PC-3 (cell line): ENCODE results near the gene ANKH. TPM values are rescaled to one million over a fixed set of nuclear protein-coding genes. Genes with fewer than 3 reads are reported as not detected.
"Not testable (repeated sequence)": the region's sequence is repeated elsewhere in the genome, so short reads cannot be mapped to it uniquely, and the experiment has no call there.

Experiments
- ATAC-seq: fragments of 200-7000 bp; cut with Tn5 transposase; 2 replicates; pipeline ENCODE4 v1.9.1; 2020; ENCODE audit warnings: mild to moderate bottlenecking, moderate library complexity
- BruUV-seq: library from RNA; stranded (reverse); fragments of 400-500 nt; replicated peaks from 2 replicates; lab custom pipeline; 2021; lab: Mats Ljungman, UMichigan
- CTCF ChIA-PET: fragments of 300-600 bp; sonication (Branson Sonifier 250); formaldehyde crosslinking; loops from one replicate; lab custom pipeline; 2022; ENCODE audit warnings: antibody characterized with exemption; lab: Charles Lee
- POLR2A ChIA-PET: fragments of 300-600 bp; sonication (Branson Sonifier 250); formaldehyde crosslinking; loops from one replicate; lab custom pipeline; 2022; ENCODE audit warnings: antibody characterized with exemption; ENCODE audit not compliant: unreplicated experiment; lab: Charles Lee
- DNase-seq: peaks from one replicate; pipeline ENCODE4 v3.0.0-alpha.2; 2015
- H2AFZ ChIP-seq: fragments of 300-600 bp; sonication (generic); 2 replicates; pipeline ENCODE4 v1.6.0; 2016; ENCODE audit warnings: antibody characterized with exemption, low read length
- H3F3A ChIP-seq: fragments of 300-600 bp; sonication (generic); one replicate; pipeline ENCODE4 v1.6.0; 2017; ENCODE audit warnings: antibody characterized with exemption, low read length, control low read depth, mild to moderate bottlenecking; ENCODE audit not compliant: unreplicated experiment
- H3K27ac ChIP-seq: fragments of 300-600 bp; sonication (generic); 2 replicates; pipeline ENCODE4 v1.5.1; 2016; ENCODE audit warnings: mild to moderate bottlenecking, low read length
- H3K27me3 ChIP-seq: fragments of 300-600 bp; sonication (generic); 2 replicates; pipeline ENCODE4 v1.6.1; 2016; ENCODE audit warnings: low read length, mixed read lengths
- H3K36me3 ChIP-seq: fragments of 300-600 bp; sonication (generic); 2 replicates; pipeline ENCODE4 v1.6.1; 2016; ENCODE audit warnings: low read depth, mixed run types, low read length, mixed read lengths
- H3K4me1 ChIP-seq: fragments of 300-600 bp; sonication (generic); 2 replicates; pipeline ENCODE4 v1.5.1; 2016; ENCODE audit warnings: low read length; ENCODE audit not compliant: insufficient read depth
- H3K4me2 ChIP-seq: fragments of 300-600 bp; sonication (generic); 2 replicates; pipeline ENCODE4 v1.6.0; 2016; ENCODE audit warnings: low read length
- H3K4me3 ChIP-seq: fragments of 300-600 bp; sonication (generic); 2 replicates; pipeline ENCODE4 v1.5.1; 2016; ENCODE audit warnings: mild to moderate bottlenecking, low read length, mixed read lengths
- H3K79me2 ChIP-seq: fragments of 300-600 bp; sonication (generic); 2 replicates; pipeline ENCODE4 v1.6.1; 2017; ENCODE audit warnings: low read length, mixed read lengths
- H3K9ac ChIP-seq: fragments of 300-600 bp; sonication (generic); 2 replicates; pipeline ENCODE4 v1.6.0; 2016; ENCODE audit warnings: mild to moderate bottlenecking, low read length
- H3K9me2 ChIP-seq: fragments of 300-600 bp; sonication (generic); replicated peaks from 2 replicates; pipeline ENCODE4 v1.6.1; 2016; ENCODE audit warnings: mixed run types, low read length, mixed read lengths
- H3K9me3 ChIP-seq: fragments of 300-600 bp; sonication (generic); 2 replicates; pipeline ENCODE4 v1.6.1; 2016; ENCODE audit warnings: low read length, mixed read lengths
- H4K20me1 ChIP-seq: fragments of 300-600 bp; sonication (generic); 2 replicates; pipeline ENCODE4 v1.6.1; 2016; ENCODE audit warnings: low read length, mixed read lengths
- EZH2 ChIP-seq: fragments of 300-600 bp; sonication (generic); IDR thresholded peaks from one replicate; pipeline ENCODE4 v1.6.1; 2017; ENCODE audit warnings: antibody characterized with exemption, mild to moderate bottlenecking, low read length; ENCODE audit not compliant: unreplicated experiment
- EZH2phosphoT487 ChIP-seq: fragments of 300-600 bp; sonication (generic); IDR thresholded peaks from 2 replicates; pipeline ENCODE4 v1.6.1; 2018; ENCODE audit warnings: mild to moderate bottlenecking, antibody characterized with exemption, low read length, borderline replicate concordance
- intact Hi-C: fragments of 100-400 bp; cut with micrococcal nuclease; formaldehyde crosslinking; loops from 2 replicates; pipeline ENCODE4 v1.9.0; 2023
- total RNA-seq: library from RNA; depleted of rRNA; stranded (reverse); fragments of >200 nt; gene quantifications from 2 replicates; pipeline ENCODE4 v1.2.3, GENCODE V29; 2014
- TF ChIP-seq, protein P1 (sequence below): fragments of 300-600 bp; sonication (generic); conservative IDR thresholded peaks from 2 replicates; pipeline ENCODE4 v1.5.1; 2017; ENCODE audit warnings: antibody characterized with exemption, low read depth, mild to moderate bottlenecking, low read length

ANKH gene
- total RNA-seq, 1 experiment from 2014 or later = 11.6 TPM

- no peak overlapping the region for H3K4me2 ChIP-seq
- CTCF ChIA-PET = interaction anchor here (0.5 kb wide), 1 partner anchor 46 kb away, joined by 3 read pairs; no protein-coding TSS in a partner anchor
- DNase-seq = no peak
- intact Hi-C loops = no loop called here
- H3K9ac ChIP-seq = no peak overlapping the region
- no peaks in the 10 kb centered on the region for H3K79me2 ChIP-seq
- no peaks in the 10 kb centered on the region for H3K36me3 ChIP-seq
- BruUV-seq = no TSS peak
- H3K27me3 ChIP-seq = no peaks in the 10 kb centered on the region
- TF ChIP-seq, protein P1, sequence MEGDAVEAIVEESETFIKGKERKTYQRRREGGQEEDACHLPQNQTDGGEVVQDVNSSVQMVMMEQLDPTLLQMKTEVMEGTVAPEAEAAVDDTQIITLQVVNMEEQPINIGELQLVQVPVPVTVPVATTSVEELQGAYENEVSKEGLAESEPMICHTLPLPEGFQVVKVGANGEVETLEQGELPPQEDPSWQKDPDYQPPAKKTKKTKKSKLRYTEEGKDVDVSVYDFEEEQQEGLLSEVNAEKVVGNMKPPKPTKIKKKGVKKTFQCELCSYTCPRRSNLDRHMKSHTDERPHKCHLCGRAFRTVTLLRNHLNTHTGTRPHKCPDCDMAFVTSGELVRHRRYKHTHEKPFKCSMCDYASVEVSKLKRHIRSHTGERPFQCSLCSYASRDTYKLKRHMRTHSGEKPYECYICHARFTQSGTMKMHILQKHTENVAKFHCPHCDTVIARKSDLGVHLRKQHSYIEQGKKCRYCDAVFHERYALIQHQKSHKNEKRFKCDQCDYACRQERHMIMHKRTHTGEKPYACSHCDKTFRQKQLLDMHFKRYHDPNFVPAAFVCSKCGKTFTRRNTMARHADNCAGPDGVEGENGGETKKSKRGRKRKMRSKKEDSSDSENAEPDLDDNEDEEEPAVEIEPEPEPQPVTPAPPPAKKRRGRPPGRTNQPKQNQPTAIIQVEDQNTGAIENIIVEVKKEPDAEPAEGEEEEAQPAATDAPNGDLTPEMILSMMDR = no peak
- no peak for TF ChIP-seq EZH2
- TF ChIP-seq EZH2phosphoT487 = no peak
- no peak for ATAC-seq
- POLR2A ChIA-PET = interaction anchor here (0.6 kb wide), 1 partner anchor 52 kb away, joined by 3 read pairs; no protein-coding TSS in a partner anchor
- no peaks in the 10 kb centered on the region for H3F3A ChIP-seq
- H3K9me3 ChIP-seq = no peaks in the 10 kb centered on the region
- H3K9me2 ChIP-seq = no peaks in the 10 kb centered on the region
- peaks cover 18% of the 10 kb centered on the region for H3K4me1 ChIP-seq
- no peak overlapping the region for H2AFZ ChIP-seq
- H4K20me1 ChIP-seq = no peaks in the 10 kb centered on the region
- no peak overlapping the region for H3K4me3 ChIP-seq
- no peak overlapping the region for H3K27ac ChIP-seq
These were observed 50.3 kb downstream of the ANKH start for GRCh38 chr5:14821100-14821845.

DNA sequence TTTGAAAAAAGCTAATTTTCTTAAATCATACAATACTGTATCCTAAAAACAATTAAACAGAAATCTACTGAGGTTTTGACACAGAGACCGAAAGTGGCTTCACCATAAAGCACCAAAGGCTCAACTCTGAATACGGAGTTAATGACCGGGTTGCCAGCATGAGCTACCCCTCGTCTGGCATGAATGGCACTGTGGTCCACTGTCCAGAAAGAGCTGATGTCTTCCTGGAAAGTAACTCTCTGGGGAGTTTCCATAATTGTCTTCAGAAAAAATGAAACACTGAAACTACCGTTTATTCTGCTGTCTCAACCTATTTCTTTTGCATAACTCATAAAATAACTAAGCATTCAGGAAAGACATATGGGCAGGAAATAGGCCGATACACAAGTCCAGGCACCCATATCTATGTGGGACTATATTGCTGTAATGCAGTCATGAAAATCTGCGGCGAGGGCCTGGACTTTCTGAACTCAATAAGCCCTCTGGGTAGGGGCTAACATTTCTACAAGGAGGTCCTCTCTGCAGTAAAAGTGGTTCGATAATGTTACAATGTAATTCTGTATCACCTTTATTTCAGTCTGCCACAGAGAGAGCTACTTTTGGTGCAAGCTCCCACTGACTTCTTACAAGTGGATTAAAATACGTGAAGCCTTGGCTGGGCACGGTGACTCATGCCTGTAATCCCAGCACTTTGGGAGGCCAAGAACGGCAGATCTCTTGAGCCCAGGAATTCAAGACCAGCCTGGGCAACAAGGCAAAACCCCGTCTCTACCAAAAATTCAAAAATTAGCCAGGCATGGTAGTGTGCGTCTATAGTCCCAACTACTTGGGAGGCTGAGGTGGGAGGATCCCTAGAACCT is 52.4 kb downstream of the ANKH start:
- Histone ChIP-seq H3K79me2 (no peaks in the 10 kb centered on the region), H4K20me1 (no peaks in the 10 kb centered on the region), H3K9me3 (no peaks in the 10 kb centered on the region), H3K9ac (no peak overlapping the region), H2AFZ (no peak overlapping the region), H3K4me1 (peaks cover 22% of the 10 kb centered on the region), H3K27me3 (no peaks in the 10 kb centered on the region), H3K4me2 (no peak overlapping the region), H3F3A (no peaks in the 10 kb centered on the region), H3K36me3 (no peaks in the 10 kb centered on the region), H3K27ac (no peak overlapping the region), H3K4me3 (no peak overlapping the region), H3K9me2 (no peaks in the 10 kb centered on the region)
- TF ChIP-seq EZH2phosphoT487 (no peak), EZH2 (no peak)
- intact Hi-C loops = loop anchor here (10.0 kb wide), 1 partner anchor 46 kb away; no protein-coding TSS in a partner anchor
- POLR2A ChIA-PET = no interaction called here
- CTCF ChIA-PET = interaction anchor here (0.5 kb wide), 1 partner anchor 155 kb away, joined by 5 read pairs; no protein-coding TSS in a partner anchor
- no TSS peak for BruUV-seq
- ATAC-seq (no peak), DNase-seq (no peak)

GRCh38 chr5:14817762-14818136 is 53.8 kb downstream of the ANKH start:
- Histone ChIP-seq H3K4me1 (peaks cover 22% of the 10 kb centered on the region), H3K27ac (peak overlapping the region; percentile 30)
- H4K20me1 ChIP-seq, H2AFZ ChIP-seq, BruUV-seq, H3K9me2 ChIP-seq, H3K4me3 ChIP-seq, H3K79me2 ChIP-seq, H3K9me3 ChIP-seq, H3F3A ChIP-seq, POLR2A ChIA-PET, DNase-seq, H3K36me3 ChIP-seq, ATAC-seq, H3K9ac ChIP-seq, CTCF ChIA-PET, H3K27me3 ChIP-seq, H3K4me2 ChIP-seq: not testable (repeated sequence)
- intact Hi-C loops = loop anchor here (10.0 kb wide), 1 partner anchor 47 kb away; no protein-coding TSS in a partner anchor
